ENCODE measurements around the gene PAPPA2.
A peak's percentile ranks its signal among the peaks of the same experiment; 100 is the strongest.
"Not testable (repeated sequence)": the region's sequence is repeated elsewhere in the genome, so short reads cannot be mapped to it uniquely, and the experiment has no call there.

PAPPA2 gene

DNA sequence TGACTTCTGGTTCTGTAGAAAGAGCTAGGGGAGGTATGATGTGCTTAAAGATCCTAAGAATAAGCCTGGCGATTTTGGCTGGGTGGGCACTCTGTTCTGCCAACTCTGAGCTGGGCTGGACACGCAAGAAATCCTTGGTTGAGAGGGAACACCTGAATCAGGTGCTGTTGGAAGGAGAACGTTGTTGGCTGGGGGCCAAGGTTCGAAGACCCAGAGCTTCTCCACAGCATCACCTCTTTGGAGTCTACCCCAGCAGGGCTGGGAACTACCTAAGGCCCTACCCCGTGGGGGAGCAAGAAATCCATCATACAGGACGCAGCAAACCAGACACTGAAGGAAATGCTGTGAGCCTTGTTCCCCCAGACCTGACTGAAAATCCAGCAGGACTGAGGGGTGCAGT, 93.3 kb downstream of the PAPPA2 start:
- DNase-seq = no peak

- no peak for DNase-seq
These were observed 94.7 kb downstream of the PAPPA2 start for GRCh38 chr1:176557543-176558258.

- DNase-seq = no peak
These were observed 95.6 kb downstream of the PAPPA2 start for GRCh38 chr1:176558561-176558960.

GRCh38 chr1:176559474-176559873, 96.5 kb downstream of the PAPPA2 start:
- DNase-seq = no peak

DNA sequence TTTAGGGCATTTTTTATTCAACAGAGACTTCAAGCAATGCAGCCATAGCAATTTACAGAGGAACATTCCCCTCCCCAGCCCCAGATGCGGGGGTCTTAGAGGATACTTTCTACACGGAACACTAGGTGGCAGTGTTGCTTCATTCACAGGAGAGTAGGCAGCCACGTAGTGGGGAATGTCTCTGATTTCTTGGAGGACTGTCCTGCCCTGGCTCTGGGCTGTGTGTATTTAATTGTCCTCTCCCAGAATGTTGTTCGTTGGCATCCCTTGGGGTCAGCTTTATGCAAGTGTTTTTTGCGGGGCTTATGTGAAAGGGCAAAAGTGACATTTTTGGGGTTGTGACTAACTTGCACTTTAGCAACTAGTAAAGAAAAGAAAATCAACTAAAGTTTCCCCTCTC, 96.9 kb downstream of the PAPPA2 start:
- DNase-seq = peak; percentile 78

- DNase-seq = no peak
These were observed 97.7 kb downstream of the PAPPA2 start for GRCh38 chr1:176560681-176561080.

DNA sequence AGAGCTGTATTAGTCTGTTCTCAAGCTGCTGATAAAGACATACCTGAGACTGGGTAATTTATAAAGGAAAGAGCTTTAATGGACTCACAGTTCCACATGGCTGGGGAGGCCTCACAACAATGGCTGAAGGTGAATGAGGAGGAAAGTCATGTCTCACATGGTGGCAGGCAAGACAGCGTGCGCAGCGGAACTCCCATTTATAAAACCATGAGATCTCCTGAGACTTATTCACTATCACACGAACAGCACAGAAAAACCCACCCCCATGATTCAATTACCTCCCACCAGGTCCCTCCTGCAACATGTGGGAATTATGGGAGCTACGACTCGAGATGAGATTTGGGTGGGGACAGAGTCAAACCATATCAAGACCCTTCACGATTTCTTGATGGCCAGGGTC, 98.8 kb downstream of the PAPPA2 start:
- not testable (repeated sequence) for DNase-seq

DNA sequence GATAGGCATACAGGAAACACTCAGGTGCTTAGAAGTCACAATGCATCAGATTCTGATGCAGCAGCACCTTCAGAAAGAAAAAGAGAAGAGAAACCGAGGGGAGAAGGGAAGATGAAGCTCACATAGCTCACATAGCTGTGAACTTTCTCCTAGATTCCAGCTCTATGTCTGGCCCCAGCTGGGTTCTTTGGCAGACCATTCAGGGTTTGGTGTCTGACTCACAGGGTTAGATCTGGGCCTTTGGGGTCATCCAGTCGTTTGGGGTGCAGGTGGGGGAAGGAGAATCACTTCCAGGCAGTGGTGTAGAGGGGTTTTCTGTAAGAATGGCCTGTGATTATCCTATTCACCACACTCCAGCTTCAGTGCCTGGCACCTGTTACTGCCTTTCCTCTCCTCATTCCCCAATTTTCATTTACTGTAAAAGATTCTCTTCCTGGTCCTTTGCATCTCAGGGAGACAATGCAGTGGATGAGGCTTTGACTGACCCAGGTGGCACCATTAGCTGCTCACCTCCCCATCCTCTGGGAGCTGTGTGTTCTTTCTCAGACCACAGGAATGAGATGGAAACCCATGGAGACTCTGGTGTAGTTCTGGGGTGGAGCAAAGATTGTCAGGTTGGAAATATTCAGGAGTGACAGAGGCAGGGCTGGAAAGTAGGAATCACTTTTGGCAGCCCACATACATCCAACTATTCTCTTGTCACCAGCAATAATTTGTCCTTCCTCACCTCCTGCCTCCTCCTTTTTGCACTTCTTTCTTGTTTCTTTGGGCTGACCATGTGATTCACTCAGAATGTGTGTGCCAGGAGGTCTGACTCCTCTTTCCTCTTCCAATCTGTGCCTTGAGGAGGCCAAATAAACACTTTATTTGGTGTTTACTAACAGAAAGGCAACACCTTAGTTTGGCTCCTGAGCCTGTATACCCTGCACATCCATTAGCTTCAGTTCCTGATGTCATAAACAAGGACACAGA, 103.3 kb downstream of the PAPPA2 start:
- no peak for DNase-seq

GRCh38 chr1:176567190-176567794, 104.3 kb downstream of the PAPPA2 start:
- DNase-seq = no peak

DNA sequence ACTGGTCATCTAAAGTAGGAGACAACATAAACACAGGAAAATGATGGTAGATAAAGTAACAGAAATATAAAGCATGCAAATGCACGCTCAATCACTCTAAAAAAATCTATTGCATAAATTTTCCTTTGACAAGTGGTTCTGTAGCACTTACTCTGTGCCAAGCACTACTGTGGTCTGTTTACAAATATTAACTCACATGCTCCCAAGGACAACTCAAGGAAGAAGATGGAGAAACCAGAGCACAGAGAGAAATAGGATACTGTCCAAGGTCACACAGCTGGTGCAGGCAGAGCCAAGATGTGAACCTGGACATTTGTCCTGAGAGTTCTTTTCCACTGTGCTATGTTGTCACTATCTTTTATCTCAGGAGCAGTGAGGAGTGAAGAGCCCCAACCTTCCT, 105.2 kb downstream of the PAPPA2 start:
- DNase-seq = no peak

- DNase-seq = no peak
These were observed 111.8 kb downstream of the PAPPA2 start for GRCh38 chr1:176574756-176575155.

DNA sequence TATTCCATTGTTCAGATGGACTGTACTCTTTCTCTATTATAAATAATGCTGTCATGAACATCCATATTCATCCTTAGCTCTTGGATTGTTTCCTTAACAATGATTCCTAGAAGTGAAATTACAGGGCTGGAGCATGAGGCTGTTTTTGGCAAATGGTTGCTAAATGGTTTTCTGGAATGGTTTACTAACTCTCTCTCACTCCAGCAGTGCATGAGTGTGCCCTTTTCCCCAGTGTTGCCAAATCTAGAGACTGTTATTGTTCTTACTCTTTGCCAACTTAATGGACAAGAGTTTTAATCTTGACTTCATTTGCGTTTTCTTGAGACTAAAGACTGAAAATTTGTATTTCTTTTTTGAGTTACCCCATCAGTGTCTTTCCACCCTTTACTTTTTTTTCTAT, 113.0 kb downstream of the PAPPA2 start:
- no peak for DNase-seq

GRCh38 chr1:176576670-176577069, 113.7 kb downstream of the PAPPA2 start:
- no peak for DNase-seq

- no peak for DNase-seq
These were observed 114.7 kb downstream of the PAPPA2 start for GRCh38 chr1:176577646-176578197.

DNA sequence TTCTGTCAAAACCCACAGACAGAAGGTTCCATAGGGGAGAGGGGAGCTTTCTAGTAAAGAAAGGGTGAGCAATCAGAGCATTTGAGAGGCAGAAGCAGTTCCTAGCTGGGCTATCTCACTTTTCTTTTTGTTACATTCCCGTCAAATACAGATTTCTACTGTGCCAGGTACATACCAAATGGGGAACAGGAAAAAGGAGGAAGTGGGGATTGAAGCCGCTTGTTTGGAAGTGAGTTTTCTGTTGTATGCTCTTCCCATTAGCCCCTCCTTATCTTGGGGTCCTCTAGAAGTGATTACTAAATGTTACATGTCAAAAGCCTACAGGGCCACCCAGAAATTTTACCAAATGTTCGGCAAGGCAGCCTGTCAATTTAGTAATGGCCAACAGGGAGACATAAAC, 116.1 kb downstream of the PAPPA2 start:
- no peak for DNase-seq

- DNase-seq = no peak
These were observed 132.2 kb downstream of the PAPPA2 start for GRCh38 chr1:176595217-176595616.

- DNase-seq = no peak
These were observed 138.4 kb downstream of the PAPPA2 start for GRCh38 chr1:176601348-176601747.

DNA sequence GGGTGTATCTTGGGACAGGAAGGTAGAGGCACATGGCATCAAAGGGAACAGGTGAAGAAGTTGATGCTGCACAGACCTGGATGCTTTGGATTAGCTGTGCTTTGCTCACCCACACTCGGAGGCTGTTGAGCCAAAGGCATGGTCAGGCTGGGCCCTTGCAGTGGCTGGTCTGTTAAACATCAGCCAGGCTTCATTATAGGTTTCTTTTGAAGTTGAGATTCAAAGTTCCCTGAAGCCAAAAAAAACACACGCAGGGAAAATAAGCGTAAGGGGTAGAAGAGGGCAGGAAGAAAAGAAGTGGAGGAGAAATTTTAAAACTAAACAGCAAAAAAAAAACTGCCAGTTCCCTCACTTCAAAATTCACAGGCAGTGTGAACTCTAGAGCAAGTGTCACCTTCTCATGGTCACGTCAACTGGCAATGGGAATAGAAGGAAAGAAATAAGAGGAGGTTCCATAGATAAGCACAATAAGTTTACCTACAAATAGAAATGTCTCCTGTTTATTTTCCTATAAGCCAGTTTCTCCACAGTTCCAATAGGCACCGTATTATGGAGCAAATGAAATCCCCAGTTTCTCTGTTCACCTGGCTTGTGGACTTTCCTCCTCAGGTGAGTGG, 139.5 kb downstream of the PAPPA2 start:
- no peak for DNase-seq

DNA sequence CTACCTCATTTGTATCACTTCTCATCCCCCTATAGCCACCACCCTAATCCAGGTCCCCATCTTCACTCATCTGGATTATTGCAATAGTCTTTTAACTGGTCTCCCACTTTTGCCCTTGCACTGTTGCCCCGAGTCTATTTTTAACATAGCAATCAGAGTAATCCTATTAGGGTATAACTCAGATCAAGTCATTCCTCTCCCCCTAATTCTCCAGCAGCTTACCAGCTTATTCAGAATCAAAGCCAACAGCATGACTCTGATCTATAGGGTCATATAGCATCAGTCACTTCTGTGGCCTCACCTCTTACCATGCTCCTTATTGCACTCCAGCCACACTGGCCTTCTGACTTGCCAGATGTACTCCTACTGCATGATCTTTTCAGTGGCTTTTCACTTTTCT, 140.7 kb downstream of the PAPPA2 start:
- DNase-seq = no peak

GRCh38 chr1:176604461-176604860, 141.5 kb downstream of the PAPPA2 start:
- no peak for DNase-seq

- no peak for DNase-seq
These were observed 142.2 kb downstream of the PAPPA2 start for GRCh38 chr1:176605176-176605575.

GRCh38 chr1:176609556-176610408, 146.8 kb downstream of the PAPPA2 start:
- DNase-seq = no peak

All from left hindlimb (tissue), 1 donor.